NCI-H2029 (cell line): ENCODE measurements around the gene PCK2.
"Not testable (repeated sequence)": the region's sequence is repeated elsewhere in the genome, so short reads cannot be mapped to it uniquely, and the experiment has no call there.

Experiments
- DNase-seq: peaks from one replicate; lab custom pipeline; 2025; lab: John Stamatoyannopoulos, UW

PCK2 gene

GRCh38 chr14:24095271-24096068, 1.4 kb downstream of the PCK2 start:
- DNase-seq, result no peak

- DNase-seq, result no peak
These were observed 2.6 kb downstream of the PCK2 start for GRCh38 chr14:24096545-24097181.

GRCh38 chr14:24098229-24098926, 4.3 kb downstream of the PCK2 start:
- no peak for DNase-seq

GRCh38 chr14:24098927-24099813, 5.1 kb downstream of the PCK2 start:
- DNase-seq, result no peak

GRCh38 chr14:24100197-24100981, 6.3 kb downstream of the PCK2 start:
- DNase-seq, result no peak

GRCh38 chr14:24100982-24101494, 6.9 kb downstream of the PCK2 start:
- DNase-seq, result no peak

GRCh38 chr14:24102357-24103048, 8.4 kb downstream of the PCK2 start:
- no peak for DNase-seq

GRCh38 chr14:24103451-24103850, 9.3 kb downstream of the PCK2 start:
- DNase-seq, result no peak

GRCh38 chr14:24105609-24106239, 11.6 kb downstream of the PCK2 start:
- not testable (repeated sequence) for DNase-seq

- no peak for DNase-seq
These were observed 12.7 kb downstream of the PCK2 start for GRCh38 chr14:24106672-24107271.

GRCh38 chr14:24108336-24108874, 14.3 kb downstream of the PCK2 start:
- DNase-seq, result no peak

- no peak for DNase-seq
These were observed 15.9 kb downstream of the PCK2 start for GRCh38 chr14:24110060-24110459.

- no peak for DNase-seq
These were observed 16.4 kb downstream of the PCK2 start for GRCh38 chr14:24110523-24110922.

- no peak for DNase-seq
These were observed 19.3 kb downstream of the PCK2 start for GRCh38 chr14:24113379-24113800.

GRCh38 chr14:24113801-24114531, 19.9 kb downstream of the PCK2 start:
- peak; percentile 87 for DNase-seq

GRCh38 chr14:24114532-24115421, 20.7 kb downstream of the PCK2 start, which contains the start of the genes DCAF11 and NRL:
Gene DCAF11 (plus strand): TSS chr14:24114777. CDS start chr14:24115595, 818 bp downstream.
Gene NRL (minus strand): TSS chr14:24114949. CDS start chr14:24082848, 32,101 bp downstream.
- DNase-seq, result peak; percentile 99
